Measurements from ENCODE around the gene PDZD8. TPM values are rescaled to one million over a fixed set of nuclear protein-coding genes. Genes with fewer than 3 reads are reported as not detected.
"Not testable (repeated sequence)": the region's sequence is repeated elsewhere in the genome, so short reads cannot be mapped to it uniquely, and the experiment has no call there.

Gene PDZD8
- total and polyA plus RNA-seq, 2 donors (not counting 3 experiments of a cell fraction or from before 2014, with no cell fraction given), result 5.9 to 22.6 TPM

GRCh38 chr10:117294039-117294645 is 81.1 kb downstream of the PDZD8 start:
- H3K79me2 ChIP-seq (ENCODE audit: control insufficient read depth, insufficient read depth, low read length), result peaks cover 15% of the 10 kb centered on the region
- dilution Hi-C loops (cut with MboI; ENCODE audit: extremely low pct_ligation_motif_present, low sequenced_read_pairs), result no loop called here

GRCh38 chr10:117290872-117291271 is 84.4 kb downstream of the PDZD8 start:
- CTCF ChIA-PET; POLR2A ChIA-PET; H3K4me1 ChIP-seq (ENCODE audit: control insufficient read depth, extremely low read depth, insufficient read depth, low read length); H3K27ac ChIP-seq (ENCODE audit: insufficient read depth, low read depth, low read length); DNase-seq (ENCODE audit: low read depth, low spot score); FAIRE-seq; H3K4me3 ChIP-seq (replicated peaks in 1 of 3; ENCODE audit: insufficient read depth in 1 of 3, low read depth in 1 of 3, low read length in 3 of 3); H4K20me1 ChIP-seq (replicated peaks; ENCODE audit: control insufficient read depth, extremely low read depth, insufficient read depth, low read length); H3K27me3 ChIP-seq (ENCODE audit: control insufficient read depth in 2 of 2, insufficient read depth in 2 of 2, low read length in 2 of 2); H3K36me3 ChIP-seq (ENCODE audit: control insufficient read depth in 2 of 2, extremely low read depth in 1 of 2, insufficient read depth in 2 of 2, low read length in 2 of 2); H3K9ac ChIP-seq (replicated peaks; ENCODE audit: extremely low read depth, insufficient read depth, low read length); H3K4me2 ChIP-seq (ENCODE audit: insufficient read depth, low read length); H3K9me1 ChIP-seq (replicated peaks; ENCODE audit: control insufficient read depth, extremely low read depth, insufficient read depth, low read length); intact Hi-C loops (cut with micrococcal nuclease); H3K9me3 ChIP-seq (replicated peaks; ENCODE audit: control insufficient read depth, insufficient read depth, low read length); BruUV-seq (replicated peaks); H2AFZ ChIP-seq (ENCODE audit: low read depth, low read length); H3K79me2 ChIP-seq (ENCODE audit: control insufficient read depth, insufficient read depth, low read length); dilution Hi-C loops (cut with MboI; ENCODE audit: extremely low pct_ligation_motif_present, low sequenced_read_pairs): not testable (repeated sequence)

More at GRCh38 chr10:117294039-117294645, 81.1 kb downstream of the PDZD8 start:
- Histone ChIP-seq H3K9ac (replicated peaks; ENCODE audit: extremely low read depth, insufficient read depth, low read length) (no peak overlapping the region), H3K27me3 (ENCODE audit: control insufficient read depth in 2 of 2, insufficient read depth in 2 of 2, low read length in 2 of 2) (no peaks in the 10 kb centered on the region), H3K4me2 (ENCODE audit: insufficient read depth, low read length) (no peak overlapping the region), H3K27ac (ENCODE audit: insufficient read depth, low read depth, low read length) (no peak overlapping the region), H3K4me1 (ENCODE audit: control insufficient read depth, extremely low read depth, insufficient read depth, low read length) (no peaks in the 10 kb centered on the region), H3K9me1 (replicated peaks; ENCODE audit: control insufficient read depth, extremely low read depth, insufficient read depth, low read length) (no peaks in the 10 kb centered on the region), H3K9me3 (replicated peaks; ENCODE audit: control insufficient read depth, insufficient read depth, low read length) (no peaks in the 10 kb centered on the region), H3K36me3 (ENCODE audit: control insufficient read depth in 2 of 2, extremely low read depth in 1 of 2, insufficient read depth in 2 of 2, low read length in 2 of 2) (peaks cover 0 to 3% of the 10 kb centered on the region in 2 experiments), H3K4me3 (replicated peaks in 1 of 3; ENCODE audit: insufficient read depth in 1 of 3, low read depth in 1 of 3, low read length in 3 of 3) (no peak overlapping the region), H4K20me1 (replicated peaks; ENCODE audit: control insufficient read depth, extremely low read depth, insufficient read depth, low read length) (no peaks in the 10 kb centered on the region), H2AFZ (ENCODE audit: low read depth, low read length) (no peak overlapping the region)
- ChIA-PET POLR2A (no interaction called here), CTCF (no interaction called here)
- BruUV-seq (replicated peaks), result no TSS peak
- no peak for TF ChIP-seq MAX (IDR thresholded peaks at IDR 0.05; ENCODE audit: insufficient read depth, insufficient read length)
- TF ChIP-seq MYC (IDR thresholded peaks at IDR 0.05; ENCODE audit: low read depth, low read length), result no peak
- intact Hi-C loops (cut with micrococcal nuclease), result no loop called here
- DNase-seq (ENCODE audit: low read depth, low spot score) (no peak), FAIRE-seq (no peak)
